IMR-90 (cell line): ENCODE results near the gene SKIC3. TPM values are rescaled to one million over a fixed set of nuclear protein-coding genes. Genes with fewer than 3 reads are reported as not detected.

Experiments
- ATAC-seq: fragments of 200-7000 bp; cut with Tn5 transposase; 2 replicates; pipeline ENCODE4 v1.9.1; 2020; ENCODE audit warnings: low read depth, mild to moderate bottlenecking, moderate library complexity
- BruUV-seq: library from RNA; stranded (reverse); fragments of 400-500 nt; replicated peaks from 2 replicates; lab custom pipeline; 2021; lab: Mats Ljungman, UMichigan
- CTCF ChIA-PET: fragments of 300-600 bp; formaldehyde crosslinking; extraction: SDS; loops from one replicate; lab custom pipeline; 2021; ENCODE audit warnings: antibody characterized with exemption; lab: Yijun Ruan, JAX
- POLR2A ChIA-PET: fragments of 300-600 bp; sonication (Branson Sonifier 250); formaldehyde crosslinking; loops from one replicate; lab custom pipeline; 2022; ENCODE audit warnings: antibody characterized with exemption; ENCODE audit not compliant: unreplicated experiment; lab: Charles Lee
- DNase-seq: peaks from one replicate; pipeline ENCODE4 v3.0.0; 2013
- H2AFZ ChIP-seq: replicated peaks from 2 replicates; pipeline ENCODE3; 2013; ENCODE audit warnings: low read length, mild to moderate bottlenecking; ENCODE audit not compliant: poor library complexity
- H2AK5ac ChIP-seq: 2 replicates; pipeline ENCODE4 v1.6.1; 2013; ENCODE audit warnings: low read depth, low read length, inconsistent platforms
- H2AK9ac ChIP-seq: replicated peaks from 2 replicates; pipeline ENCODE3; 2013; ENCODE audit warnings: mild to moderate bottlenecking, low read depth, low read length, moderate library complexity; ENCODE audit not compliant: poor library complexity
- H2BK120ac ChIP-seq: 2 replicates; pipeline ENCODE4 v1.6.1; 2013; ENCODE audit warnings: low read depth, low read length, inconsistent platforms
- H2BK15ac ChIP-seq: 3 replicates; pipeline ENCODE4 v1.6.1; 2013; ENCODE audit warnings: low read depth, low read length, inconsistent platforms
- H2BK20ac ChIP-seq: 2 replicates; pipeline ENCODE4 v1.6.1; 2013; ENCODE audit warnings: low read depth, mild to moderate bottlenecking, inconsistent platforms, low read length, moderate library complexity
- H2BK5ac ChIP-seq: 2 replicates; pipeline ENCODE4 v1.6.1; 2013; ENCODE audit warnings: mild to moderate bottlenecking, low read depth, low read length, inconsistent platforms; ENCODE audit not compliant: poor library complexity, severe bottlenecking
- H3K14ac ChIP-seq: replicated peaks from 2 replicates; pipeline ENCODE4 v1.6.1; 2013; ENCODE audit warnings: low read depth, low read length, inconsistent platforms
- H3K18ac ChIP-seq: 2 replicates; pipeline ENCODE4 v1.6.1; 2013; ENCODE audit warnings: low read depth, low read length, control low read depth
- H3K23ac ChIP-seq: 2 replicates; pipeline ENCODE4 v1.6.1; 2013; ENCODE audit warnings: low read depth, low read length, inconsistent platforms
- H3K27ac ChIP-seq: 2 replicates; pipeline ENCODE4 v1.5.1; 2013; ENCODE audit warnings: mild to moderate bottlenecking, control low read depth, low read length; ENCODE audit not compliant: insufficient read depth
- H3K27me3 ChIP-seq: 2 replicates; pipeline ENCODE4 v1.6.1; 2013; ENCODE audit warnings: low read length; ENCODE audit not compliant: control insufficient read depth, insufficient read depth
- H3K36me3 ChIP-seq: 2 replicates; pipeline ENCODE4 v1.6.1; 2013; ENCODE audit warnings: low read length, mixed read lengths; ENCODE audit not compliant: control insufficient read depth, insufficient read depth
- H3K4ac ChIP-seq: 2 replicates; pipeline ENCODE4 v1.6.1; 2013; ENCODE audit warnings: low read depth, low read length, inconsistent platforms
- H3K4me1 ChIP-seq: 2 replicates; pipeline ENCODE4 v1.6.1; 2013; ENCODE audit warnings: low read length, mixed read lengths; ENCODE audit not compliant: control insufficient read depth, insufficient read depth
- H3K4me2 ChIP-seq: 2 replicates; pipeline ENCODE4 v1.6.1; 2013; ENCODE audit warnings: low read depth, mild to moderate bottlenecking, control low read depth, low read length, moderate library complexity
- H3K4me3 ChIP-seq: 2 replicates; pipeline ENCODE4 v1.5.1; 2013; ENCODE audit warnings: low read depth, mild to moderate bottlenecking, control low read depth, low read length, moderate library complexity; ENCODE audit not compliant: insufficient read depth
- H3K56ac ChIP-seq: 2 replicates; pipeline ENCODE4 v1.6.1; 2013; ENCODE audit warnings: low read length, inconsistent platforms; ENCODE audit not compliant: insufficient read depth; ENCODE audit errors: extremely low read depth
- H3K79me1 ChIP-seq, 2 experiments: 2 replicates each; pipeline ENCODE4 v1.6.1; 2013; ENCODE audit warnings: low read length in 2 of 2, inconsistent platforms in 1 of 2, low read depth in 1 of 2
- H3K9ac ChIP-seq: 2 replicates; pipeline ENCODE4 v1.6.1; 2013; ENCODE audit warnings: low read depth, low read length, control low read depth
- H3K9me1 ChIP-seq: 2 replicates; pipeline ENCODE4 v1.6.1; 2013; ENCODE audit warnings: low read length, inconsistent platforms; ENCODE audit not compliant: insufficient read depth
- H3K9me3 ChIP-seq: 2 replicates; pipeline ENCODE4 v1.6.1; 2013; ENCODE audit warnings: low read length; ENCODE audit not compliant: control insufficient read depth, insufficient read depth
- H4K20me1 ChIP-seq: 2 replicates; pipeline ENCODE4 v1.6.1; 2013; ENCODE audit warnings: low read length, inconsistent platforms; ENCODE audit not compliant: insufficient read depth
- H4K5ac ChIP-seq: 2 replicates; pipeline ENCODE4 v1.6.1; 2013; ENCODE audit warnings: mild to moderate bottlenecking, low read depth, low read length, control low read depth
- H4K8ac ChIP-seq, 2 experiments: 2 replicates each; pipeline ENCODE4 v1.6.1; 2013; ENCODE audit warnings: low read depth in 2 of 2, low read length in 2 of 2, control low read depth in 1 of 2, inconsistent platforms in 1 of 2
- H4K91ac ChIP-seq: 2 replicates; pipeline ENCODE4 v1.6.1; 2013; ENCODE audit warnings: low read depth, low read length, inconsistent platforms; ENCODE audit not compliant: insufficient read depth
- BHLHE40 ChIP-seq: fragments of 150-350 bp; IDR thresholded peaks from 2 replicates; pipeline ENCODE4 v1.6.1; 2016; ENCODE audit warnings: mild to moderate bottlenecking, low read depth, low read length
- CHD1 ChIP-seq: IDR thresholded peaks from 2 replicates; pipeline ENCODE4 v1.6.1; 2012; ENCODE audit warnings: low read depth, low read length, improper control_type of control experiment
- CTCF ChIP-seq: conservative IDR thresholded peaks from 2 replicates; pipeline ENCODE4 v1.5.1; 2012; ENCODE audit warnings: mild to moderate bottlenecking, low read depth, low read length, improper control_type of control experiment
- ELK1 ChIP-seq: fragments of 150-350 bp; IDR thresholded peaks from 2 replicates; pipeline ENCODE4 v1.6.1; 2016; ENCODE audit warnings: low read depth, mild to moderate bottlenecking, low read length, moderate library complexity, borderline replicate concordance
- FOS ChIP-seq: fragments of 150-350 bp; IDR thresholded peaks from 2 replicates; pipeline ENCODE4 v1.6.1; 2016; ENCODE audit warnings: low read depth, low read length
- MAFK ChIP-seq: IDR thresholded peaks from 2 replicates; pipeline ENCODE4 v1.6.1; 2012; ENCODE audit warnings: low read depth, low read length, improper control_type of control experiment
- MAZ ChIP-seq: IDR thresholded peaks from 2 replicates; pipeline ENCODE4 v1.6.1; 2012; ENCODE audit warnings: low read depth, mild to moderate bottlenecking, low read length, improper control_type of control experiment, moderate library complexity, borderline replicate concordance
- NFE2L2 ChIP-seq: fragments of 150-350 bp; IDR thresholded peaks from 2 replicates; pipeline ENCODE4 v1.6.1; 2016; ENCODE audit warnings: low read depth, mild to moderate bottlenecking, low read length
- POLR2A ChIP-seq: IDR thresholded peaks from 2 replicates; pipeline ENCODE4 v1.6.1; 2012; ENCODE audit warnings: mild to moderate bottlenecking, low read depth, low read length
- RCOR1 ChIP-seq: IDR thresholded peaks from 2 replicates; pipeline ENCODE4 v1.6.1; 2012; ENCODE audit warnings: mild to moderate bottlenecking, low read length, improper control_type of control experiment; ENCODE audit not compliant: insufficient replicate concordance
- SMC3 ChIP-seq: fragments of 150-350 bp; IDR thresholded peaks from 2 replicates; pipeline ENCODE4 v1.6.1; 2016; ENCODE audit warnings: low read depth, mild to moderate bottlenecking, antibody characterized with exemption, low read length, moderate library complexity
- dilution Hi-C: fragments of 300-500 bp; cut with HindIII; formaldehyde crosslinking; loops from one replicate; pipeline ENCODE4 v1.14.3; 2018; ENCODE audit warnings: low sequenced_read_pairs; ENCODE audit not compliant: unreplicated experiment
- in situ Hi-C: fragments of 300-500 bp; cut with MboI; formaldehyde crosslinking; loops from 3 replicates; pipeline ENCODE4 v1.14.3; 2019; ENCODE audit warnings: low sequenced_read_pairs, inconsistent platforms, mixed read lengths
- intact Hi-C: fragments of 100-400 bp; cut with micrococcal nuclease; formaldehyde crosslinking; loops from 2 replicates; pipeline ENCODE4 v1.10.0; 2022
- polyA plus RNA-seq, 3 experiments: library from polyadenylated mRNA; depleted of rRNA; stranded (reverse); fragments of >200 nt; gene quantifications; 2 replicates each; pipeline ENCODE4 v1.2.3, GENCODE V29; 2012; ENCODE audit warnings: low replicate concordance in 1 of 3
- total RNA-seq: library from RNA; depleted of rRNA; stranded (reverse); fragments of >200 nt; gene quantifications from 2 replicates; pipeline ENCODE4 v1.2.3, GENCODE V29; 2012

The SKIC3 gene
- total and polyA plus RNA-seq, 2 of the 4 experiments (the other 2 are of a cell fraction) = 47.1 to 145 TPM

GRCh38 chr5:95531491-95531890, 23.3 kb downstream of the SKIC3 start:
- dilution Hi-C loops (no loop called here), in situ Hi-C loops (no loop called here), intact Hi-C loops (loop anchor here (5.0 kb wide), 1 partner anchor 39 kb away; no protein-coding TSS in a partner anchor)
- H4K20me1 ChIP-seq = no peaks in the 10 kb centered on the region
- no peak overlapping the region for H3K56ac ChIP-seq
- BruUV-seq = no TSS peak
- POLR2A ChIA-PET = no interaction called here
- ATAC-seq (no peak), DNase-seq (no peak)
- H4K91ac ChIP-seq = no peak overlapping the region
- no peak for TF ChIP-seq RCOR1
- TF ChIP-seq FOS = no peak
- TF ChIP-seq SMC3 = no peak
- TF ChIP-seq ELK1 = no peak
- TF ChIP-seq CHD1 = no peak
- no peak for TF ChIP-seq MAZ
- TF ChIP-seq MAFK = no peak
- TF ChIP-seq CTCF = no peak
- TF ChIP-seq BHLHE40 = no peak
- TF ChIP-seq POLR2A = no peak
- no peak for TF ChIP-seq NFE2L2
- no peak overlapping the region for H2BK20ac ChIP-seq
- no peak overlapping the region for H3K9ac ChIP-seq
- no peak overlapping the region for H3K14ac ChIP-seq
- no peak overlapping the region for H4K5ac ChIP-seq
- peaks cover 5% of the 10 kb centered on the region; the same call in 1 of the 2 replicates for H3K9me1 ChIP-seq
- no peak overlapping the region for H3K4me3 ChIP-seq
- no peak overlapping the region for H3K23ac ChIP-seq
- H3K36me3 ChIP-seq = peaks cover 14% of the 10 kb centered on the region
- no peak overlapping the region for H3K4ac ChIP-seq
- H3K27ac ChIP-seq = no peak overlapping the region
- H3K18ac ChIP-seq = no peak overlapping the region
- H2AK9ac ChIP-seq = no peak overlapping the region
- peaks cover 27 to 46% of the 10 kb centered on the region in 2 experiments for H3K79me1 ChIP-seq
- no peak overlapping the region for H2AFZ ChIP-seq
- no peak overlapping the region for H2BK120ac ChIP-seq
- peaks cover 1% of the 10 kb centered on the region; the same call in 1 of the 2 replicates for H3K4me1 ChIP-seq
- no peaks in the 10 kb centered on the region for H3K9me3 ChIP-seq
- H2AK5ac ChIP-seq = no peak overlapping the region
- no peak overlapping the region for H4K8ac ChIP-seq
- H2BK15ac ChIP-seq = no peak overlapping the region
- no peaks in the 10 kb centered on the region for H3K27me3 ChIP-seq
- no peak overlapping the region for H2BK5ac ChIP-seq
- no peak overlapping the region for H3K4me2 ChIP-seq
- CTCF ChIA-PET = no interaction called here
